GM12878 (cell line): ENCODE measurements around the gene PHC2. TPM values are rescaled to one million over a fixed set of nuclear protein-coding genes. Genes with fewer than 3 reads are reported as not detected.

Experiments used
- ATAC-seq: fragments of 200-7000 bp; cut with Tn5 transposase; 3 replicates; pipeline ENCODE4 v1.9.1; 2020; ENCODE audit warnings: mild to moderate bottlenecking, moderate library complexity
- BruUV-seq: library from RNA; stranded (reverse); fragments of 400-500 nt; replicated peaks from 2 replicates; lab custom pipeline; 2021; lab: Mats Ljungman, UMichigan
- CTCF ChIA-PET: fragments of 300-600 bp; sonication (Branson Sonifier 250); formaldehyde crosslinking; extraction: SDS; loops from one replicate; lab custom pipeline; 2021; ENCODE audit warnings: inconsistent platforms; lab: Yijun Ruan, JAX
- POLR2A ChIA-PET: fragments of 350-600 bp; formaldehyde crosslinking; extraction: SDS; loops from one replicate; lab custom pipeline; 2021; ENCODE audit warnings: inconsistent platforms; lab: Charles Lee
- RAD21 ChIA-PET: fragments of 300-600 bp; sonication (Branson Sonifier 250); formaldehyde crosslinking; loops from one replicate; lab custom pipeline; 2023; ENCODE audit warnings: antibody characterized with exemption; ENCODE audit not compliant: unreplicated experiment; lab: Charles Lee
- SMC1A ChIA-PET: fragments of 300-600 bp; sonication (Branson Sonifier 250); formaldehyde crosslinking; loops from one replicate; lab custom pipeline; 2023; ENCODE audit not compliant: unreplicated experiment, uncharacterized antibody; lab: Charles Lee
- DNase-seq: peaks from one replicate; pipeline ENCODE4 v3.0.0-alpha.2; 2011; ENCODE audit warnings: low read depth, low spot score
- FAIRE-seq: peaks from 3 replicates; lab custom pipeline; 2011; peaks lifted over from hg19 to GRCh38; lab: Jason Lieb, UNC
- H2AFZ ChIP-seq: 2 replicates; pipeline ENCODE4 v1.6.0; 2011; ENCODE audit warnings: low read depth, low read length, control low read depth; ENCODE audit not compliant: control insufficient read depth
- H3K27ac ChIP-seq: 2 replicates; pipeline ENCODE4 v1.5.1; 2011; ENCODE audit warnings: control low read depth; ENCODE audit not compliant: control insufficient read depth, insufficient read depth
- H3K27me3 ChIP-seq, 2 experiments: replicated peaks in 1 of 2; 2 replicates each; pipeline versions ENCODE4 v1.6.0 to v1.6.1; 2011; ENCODE audit warnings: low read length in 1 of 2; ENCODE audit not compliant: control insufficient read depth in 2 of 2, insufficient read depth in 2 of 2
- H3K36me3 ChIP-seq, 2 experiments: 2 replicates each; pipeline ENCODE4 v1.5.1; 2011; ENCODE audit warnings: low read length in 1 of 2; ENCODE audit not compliant: control insufficient read depth in 2 of 2, insufficient read depth in 2 of 2
- H3K4me1 ChIP-seq: 2 replicates; pipeline ENCODE4 v1.6.1; 2011; ENCODE audit warnings: mild to moderate bottlenecking, low read length, moderate library complexity, mixed read lengths; ENCODE audit not compliant: control insufficient read depth, insufficient read depth
- H3K4me2 ChIP-seq: 2 replicates; pipeline ENCODE4 v1.6.0; 2011; ENCODE audit warnings: control low read depth; ENCODE audit not compliant: control insufficient read depth, insufficient read depth
- H3K4me3 ChIP-seq: fragments of 200-600 bp; sonication (generic); 2 replicates; pipeline ENCODE4 v1.5.1; 2016
- H3K79me2 ChIP-seq: 2 replicates; pipeline ENCODE4 v1.6.0; 2011; ENCODE audit warnings: low read length; ENCODE audit not compliant: control insufficient read depth, insufficient read depth
- H3K9ac ChIP-seq: 2 replicates; pipeline ENCODE4 v1.8.0; 2011; ENCODE audit warnings: low read length, control low read depth, mixed read lengths; ENCODE audit not compliant: control insufficient read depth, insufficient read depth
- H3K9me3 ChIP-seq: replicated peaks from 3 replicates; pipeline ENCODE4 v1.5.1; 2011; ENCODE audit warnings: mild to moderate bottlenecking, low read length; ENCODE audit not compliant: control insufficient read depth, insufficient read depth
- H4K20me1 ChIP-seq: 2 replicates; pipeline ENCODE4 v1.6.0; 2011; ENCODE audit not compliant: control insufficient read depth, insufficient read depth
- BACH1 ChIP-seq: fragments of 450-650 bp; IDR thresholded peaks from 2 replicates; pipeline ENCODE4 v1.6.1; 2017; ENCODE audit warnings: mild to moderate bottlenecking, borderline replicate concordance
- BCL11A ChIP-seq: IDR thresholded peaks from 2 replicates; pipeline ENCODE4 v1.6.1; 2011; ENCODE audit warnings: low read depth, low read length
- E2F4 ChIP-seq: IDR thresholded peaks from 2 replicates; pipeline ENCODE4 v1.6.1; 2012; ENCODE audit warnings: low read depth, low read length, improper control_type of control experiment
- EGR1 ChIP-seq, 2 experiments: IDR thresholded peaks; 1 replicate in 1 of 2; 2 replicates in 1 of 2; pipeline ENCODE4 v1.6.1; 2011 to 2012; ENCODE audit warnings: low read depth in 2 of 2, low read length in 2 of 2, borderline replicate concordance in 1 of 2, mild to moderate bottlenecking in 1 of 2, moderate library complexity in 1 of 2
- ETV6 ChIP-seq, 2 experiments: fragments of 450-650 bp in 1 of 2; IDR thresholded peaks in 1 of 2; conservative IDR thresholded peaks in 1 of 2; 2 replicates each; pipeline ENCODE4 v1.6.1; 2014; ENCODE audit warnings: antibody characterized with exemption in 1 of 2, borderline replicate concordance in 1 of 2, low read depth in 1 of 2, mild to moderate bottlenecking in 1 of 2, moderate library complexity in 1 of 2
- IKZF2 ChIP-seq, 2 experiments: fragments of 450-650 bp; IDR thresholded peaks; 2 replicates each; pipeline ENCODE4 v1.6.1; 2017; ENCODE audit warnings: mild to moderate bottlenecking in 2 of 2, moderate library complexity in 2 of 2
- IRF3 ChIP-seq: fragments of 450-650 bp; IDR thresholded peaks from 2 replicates; pipeline ENCODE4 v1.6.1; 2014; ENCODE audit warnings: mild to moderate bottlenecking
- JUNB ChIP-seq: IDR thresholded peaks from 2 replicates; pipeline ENCODE4 v1.6.1; 2016; ENCODE audit warnings: antibody characterized with exemption, mild to moderate bottlenecking
- KDM1A ChIP-seq: fragments of 200-600 bp; sonication (generic); IDR thresholded peaks from 2 replicates; pipeline ENCODE4 v1.6.1; 2016; ENCODE audit warnings: borderline replicate concordance
- LARP7 ChIP-seq: fragments of 450-650 bp; IDR thresholded peaks from 2 replicates; pipeline ENCODE4 v1.6.1; 2017; ENCODE audit warnings: mild to moderate bottlenecking
- POLR2AphosphoS5 ChIP-seq: IDR thresholded peaks from 2 replicates; pipeline ENCODE4 v1.6.1; 2011; ENCODE audit warnings: mild to moderate bottlenecking, low read length, inconsistent platforms
- RELB ChIP-seq: fragments of 450-650 bp; IDR thresholded peaks from 2 replicates; pipeline ENCODE4 v1.6.1; 2017; ENCODE audit warnings: low read depth, mild to moderate bottlenecking, moderate library complexity
- SMAD1 ChIP-seq: fragments of 450-650 bp; IDR thresholded peaks from 2 replicates; pipeline ENCODE4 v1.6.1; 2018; ENCODE audit warnings: mild to moderate bottlenecking, low read depth; ENCODE audit not compliant: partially characterized antibody
- ZBTB4 ChIP-seq: fragments of 450-650 bp; formaldehyde crosslinking; IDR thresholded peaks from 2 replicates; pipeline ENCODE4 v1.4.0; 2022; ENCODE audit warnings: mild to moderate bottlenecking, moderate library complexity
- ZSCAN29 ChIP-seq: fragments of 450-650 bp; IDR thresholded peaks from 2 replicates; pipeline ENCODE4 v1.6.1; 2017; ENCODE audit warnings: mild to moderate bottlenecking, moderate library complexity
- WGBS: methylation state at CpG from one replicate; pipeline ENCODE4 v1.1.6; 2016; ENCODE audit warnings: low lambda C conversion rate; ENCODE audit not compliant: insufficient replicate concordance, insufficient coverage; ENCODE audit errors: missing lambda C conversion rate; 5-methylcytosine and 5-hydroxymethylcytosine counted together
- in situ Hi-C: fragments of 300-500 bp; cut with MboI; formaldehyde crosslinking; loops from 9 replicates; pipeline ENCODE4 v1.14.3; 2018; ENCODE audit warnings: mixed read lengths
- intact Hi-C: fragments of 100-400 bp; cut with micrococcal nuclease; formaldehyde crosslinking; loops from one replicate; pipeline ENCODE4 v1.14.2; 2022; ENCODE audit not compliant: unreplicated experiment
- polyA plus RNA-seq, 11 experiments: library from polyadenylated mRNA; depleted of rRNA in 4 of 11; unstranded in 6 of 11; stranded (reverse) in 5 of 11; fragments of >200 nt; fragmentation: Nextera tagmentation in 4 of 11; fragmentation: Illumina TruSeq in 1 of 11; extraction: Ambion mirVana in 4 of 11; extraction: Trizol in 1 of 11; gene quantifications; 1 replicate in 1 of 11; 2 replicates in 10 of 11; pipeline versions ENCODE4 v1.2.1 to v1.2.3, GENCODE V29; 2011 to 2016; ENCODE audit warnings: inconsistent platforms in 2 of 11, missing spikeins in 2 of 11, low read depth in 1 of 11
- total RNA-seq, 4 experiments: library from RNA; depleted of rRNA in 3 of 4; stranded (reverse); fragments of >200 nt in 3 of 4; fragmentation: Illumina TruSeq in 1 of 4; extraction: Trizol in 1 of 4; gene quantifications; 2 replicates each; pipeline versions ENCODE4 v1.2.1 to v1.2.3, GENCODE V29; 2013 to 2021

The PHC2 gene
- total and polyA plus RNA-seq, 10 of the 15 experiments (the other 5 are each of a cell fraction or from before 2014, with no cell fraction given), result 2.0 to 35.9 (median 16.4) TPM

- TF ChIP-seq RELB (no peak), POLR2AphosphoS5 (no peak)
Observed at GRCh38 chr1:33361532-33362235, 69.2 kb downstream of the PHC2 start (continued).

GRCh38 chr1:33360367-33360766 lies 70.5 kb downstream of the PHC2 start:
- RAD21 ChIA-PET, result interaction anchor here (0.9 kb wide), 1 partner anchor 45 kb away, joined by 3 read pairs; no protein-coding TSS in a partner anchor
- DNase-seq (no peak), ATAC-seq (no peak), FAIRE-seq (no peak)
- no peak overlapping the region for H2AFZ ChIP-seq
- in situ Hi-C loops (no loop called here), intact Hi-C loops (no loop called here)
- H3K9me3 ChIP-seq, result no peaks in the 10 kb centered on the region
- WGBS, result 100% methylated on average over 1 of the region's 1 CpG
- H3K4me2 ChIP-seq, result no peak overlapping the region
- no TSS peak for BruUV-seq
- no peak overlapping the region for H3K9ac ChIP-seq
- SMC1A ChIA-PET, result interaction anchor here (1.1 to 2.4 kb wide), 2 partner anchors 18 to 64 kb away, joined by 3 to 10 read pairs; no protein-coding TSS in a partner anchor
- no peak overlapping the region for H3K27ac ChIP-seq
- no peak overlapping the region for H3K4me3 ChIP-seq
- no peaks in the 10 kb centered on the region for H3K36me3 ChIP-seq
- no peaks in the 10 kb centered on the region for H3K27me3 ChIP-seq
- POLR2A ChIA-PET, result interaction anchor here (0.5 kb wide), 2 partner anchors 127 to 131 kb away, joined by 3 to 5 read pairs; no protein-coding TSS in a partner anchor
- H4K20me1 ChIP-seq, result no peaks in the 10 kb centered on the region
- CTCF ChIA-PET, result interaction anchor here (0.6 to 2.8 kb wide), 5 partner anchors 65 to 112 kb away, joined by 3 to 12 read pairs (median 3); no protein-coding TSS in a partner anchor
- no peaks in the 10 kb centered on the region for H3K79me2 ChIP-seq
- H3K4me1 ChIP-seq, result no peaks in the 10 kb centered on the region
- no peak for TF ChIP-seq E2F4
- TF ChIP-seq ZSCAN29, result no peak
- TF ChIP-seq LARP7, result no peak
- no peak for TF ChIP-seq IKZF2 (IDR thresholded peaks at IDR 0.05)
- no peak for TF ChIP-seq SMAD1
- no peak for TF ChIP-seq IRF3
- TF ChIP-seq BCL11A, result no peak
- TF ChIP-seq EGR1 (IDR thresholded peaks at IDR 0.05; ENCODE audit: borderline replicate concordance in 1 of 2, low read depth in 2 of 2, low read length in 2 of 2), result no peak
- no peak for TF ChIP-seq BACH1
- TF ChIP-seq ETV6 (conservative IDR thresholded peaks at IDR 0.05 in 1 of 2, IDR thresholded peaks at IDR 0.05 in 1 of 2; ENCODE audit: borderline replicate concordance in 1 of 2, low read depth in 1 of 2), result no peak
- no peak for TF ChIP-seq KDM1A
- TF ChIP-seq JUNB, result no peak
- TF ChIP-seq ZBTB4 (CRISPR knock-in tag), result no peak
